GM21447 (cell line): Measurements from ENCODE around the gene GRIFIN.
"Not testable (repeated sequence)": the region's sequence is repeated elsewhere in the genome, so short reads cannot be mapped to it uniquely, and the experiment has no call there.

Source experiments
- ATAC-seq: cut with Tn5 transposase; IDR thresholded peaks from one replicate; pipeline ENCODE4 v1.9.1; 2021; ENCODE audit not compliant: unreplicated experiment

The GRIFIN gene

GRCh38 chr7:2461268-2462026, 14.8 kb downstream of the GRIFIN start:
- no peak for ATAC-seq

GRCh38 chr7:2460641-2461040, 15.6 kb downstream of the GRIFIN start:
- ATAC-seq, result no peak

GRCh38 chr7:2460188-2460587, 16.0 kb downstream of the GRIFIN start:
- ATAC-seq, result no peak

- no peak for ATAC-seq
Observed at GRCh38 chr7:2459674-2460073, 16.5 kb downstream of the GRIFIN start.

- not testable (repeated sequence) for ATAC-seq
Observed at GRCh38 chr7:2453849-2454248, 22.3 kb downstream of the GRIFIN start.

GRCh38 chr7:2452643-2453270, 23.4 kb downstream of the GRIFIN start:
- ATAC-seq, result no peak

- ATAC-seq, result peak; percentile 49
Observed at GRCh38 chr7:2452074-2452507, 24.1 kb downstream of the GRIFIN start.

GRCh38 chr7:2451171-2452073, 24.8 kb downstream of the GRIFIN start:
- peak; percentile 69 for ATAC-seq

GRCh38 chr7:2450198-2451107, 25.7 kb downstream of the GRIFIN start:
- ATAC-seq, result no peak

GRCh38 chr7:2446676-2447075, 29.5 kb downstream of the GRIFIN start:
- no peak for ATAC-seq

GRCh38 chr7:2445898-2446555, 30.2 kb downstream of the GRIFIN start:
- ATAC-seq, result no peak

GRCh38 chr7:2445047-2445446, 31.2 kb downstream of the GRIFIN start:
- no peak for ATAC-seq

GRCh38 chr7:2444476-2444875, 31.7 kb downstream of the GRIFIN start:
- ATAC-seq, result no peak

- ATAC-seq, result no peak
Observed at GRCh38 chr7:2443491-2443890, 32.7 kb downstream of the GRIFIN start.

- ATAC-seq, result no peak
Observed at GRCh38 chr7:2441430-2442058, 34.7 kb downstream of the GRIFIN start.

GRCh38 chr7:2440608-2441245, 35.5 kb downstream of the GRIFIN start:
- ATAC-seq, result no peak

- ATAC-seq, result no peak
Observed at GRCh38 chr7:2438775-2439174, 37.4 kb downstream of the GRIFIN start.

- no peak for ATAC-seq
Observed at GRCh38 chr7:2438186-2438585, 38.0 kb downstream of the GRIFIN start.

GRCh38 chr7:2437537-2438148, 38.6 kb downstream of the GRIFIN start:
- no peak for ATAC-seq
